Measurements from ENCODE around the gene FRMD4B.

Gene FRMD4B

GRCh38 chr3:69357196-69357595 is 28.7 kb downstream of the FRMD4B start:
- H3K27ac ChIP-seq (ENCODE audit: low read length) = no peak overlapping the region
- H3K36me3 ChIP-seq (ENCODE audit: insufficient read depth, low read depth, low read length) = no peaks in the 10 kb centered on the region
- no peaks in the 10 kb centered on the region for H3K4me1 ChIP-seq (ENCODE audit: insufficient read depth, low read length)
- no peak overlapping the region for H3K4me3 ChIP-seq (ENCODE audit: low read length)
- H3K9me3 ChIP-seq (ENCODE audit: insufficient read depth, low read depth, low read length) = no peaks in the 10 kb centered on the region
- H3K9ac ChIP-seq (ENCODE audit: low read depth, low read length) = no peak overlapping the region
- H3K27me3 ChIP-seq (ENCODE audit: insufficient read depth, low read length) = no peaks in the 10 kb centered on the region

GRCh38 chr3:69354948-69355347 is 30.9 kb downstream of the FRMD4B start:
- no peak overlapping the region for H3K27ac ChIP-seq (ENCODE audit: low read length)
- no peaks in the 10 kb centered on the region for H3K9me3 ChIP-seq (ENCODE audit: insufficient read depth, low read depth, low read length)
- no peaks in the 10 kb centered on the region for H3K4me1 ChIP-seq (ENCODE audit: insufficient read depth, low read length)
- no peak overlapping the region for H3K9ac ChIP-seq (ENCODE audit: low read depth, low read length)
- no peaks in the 10 kb centered on the region for H3K36me3 ChIP-seq (ENCODE audit: insufficient read depth, low read depth, low read length)
- no peak overlapping the region for H3K4me3 ChIP-seq (ENCODE audit: low read length)
- no peaks in the 10 kb centered on the region for H3K27me3 ChIP-seq (ENCODE audit: insufficient read depth, low read length)

GRCh38 chr3:69353503-69353902 is 32.4 kb downstream of the FRMD4B start:
- H3K4me1 ChIP-seq (ENCODE audit: insufficient read depth, low read length) = no peaks in the 10 kb centered on the region
- no peak overlapping the region for H3K27ac ChIP-seq (ENCODE audit: low read length)
- no peaks in the 10 kb centered on the region for H3K27me3 ChIP-seq (ENCODE audit: insufficient read depth, low read length)
- no peaks in the 10 kb centered on the region for H3K36me3 ChIP-seq (ENCODE audit: insufficient read depth, low read depth, low read length)
- no peak overlapping the region for H3K4me3 ChIP-seq (ENCODE audit: low read length)
- H3K9ac ChIP-seq (ENCODE audit: low read depth, low read length) = no peak overlapping the region
- no peaks in the 10 kb centered on the region for H3K9me3 ChIP-seq (ENCODE audit: insufficient read depth, low read depth, low read length)

DNA sequence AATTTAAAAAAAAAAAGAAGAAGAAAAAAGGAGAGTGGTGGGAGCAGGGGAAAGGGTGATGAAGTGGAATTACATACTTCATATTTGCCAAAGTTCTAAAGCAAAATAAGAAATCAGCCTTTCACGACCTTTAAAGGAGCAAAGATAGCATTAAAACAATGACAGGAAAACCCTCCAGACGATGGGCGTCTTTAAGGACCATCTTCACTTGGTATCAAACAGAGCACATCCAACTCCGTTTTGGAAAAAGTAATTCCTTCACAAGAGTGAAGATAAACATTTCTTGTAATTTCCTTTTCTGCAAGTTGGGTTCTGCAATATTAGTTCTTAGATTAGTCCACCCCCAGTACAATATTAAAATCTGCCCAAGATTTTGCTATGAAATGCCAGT is 32.8 kb downstream of the FRMD4B start:
- H3K9me3 ChIP-seq (ENCODE audit: insufficient read depth, low read depth, low read length) = no peaks in the 10 kb centered on the region
- no peaks in the 10 kb centered on the region for H3K36me3 ChIP-seq (ENCODE audit: insufficient read depth, low read depth, low read length)
- no peak overlapping the region for H3K27ac ChIP-seq (ENCODE audit: low read length)
- H3K27me3 ChIP-seq (ENCODE audit: insufficient read depth, low read length) = no peaks in the 10 kb centered on the region
- no peak overlapping the region for H3K4me3 ChIP-seq (ENCODE audit: low read length)
- H3K4me1 ChIP-seq (ENCODE audit: insufficient read depth, low read length) = no peaks in the 10 kb centered on the region
- no peak overlapping the region for H3K9ac ChIP-seq (ENCODE audit: low read depth, low read length)

- Histone ChIP-seq H3K4me3 (ENCODE audit: low read length) (no peak overlapping the region), H3K4me1 (ENCODE audit: insufficient read depth, low read length) (no peaks in the 10 kb centered on the region), H3K9me3 (ENCODE audit: insufficient read depth, low read depth, low read length) (no peaks in the 10 kb centered on the region), H3K27me3 (ENCODE audit: insufficient read depth, low read length) (no peaks in the 10 kb centered on the region), H3K36me3 (ENCODE audit: insufficient read depth, low read depth, low read length) (no peaks in the 10 kb centered on the region), H3K9ac (ENCODE audit: low read depth, low read length) (no peak overlapping the region), H3K27ac (ENCODE audit: low read length) (no peak overlapping the region)
Observed at GRCh38 chr3:69352305-69353087, 33.4 kb downstream of the FRMD4B start.

DNA sequence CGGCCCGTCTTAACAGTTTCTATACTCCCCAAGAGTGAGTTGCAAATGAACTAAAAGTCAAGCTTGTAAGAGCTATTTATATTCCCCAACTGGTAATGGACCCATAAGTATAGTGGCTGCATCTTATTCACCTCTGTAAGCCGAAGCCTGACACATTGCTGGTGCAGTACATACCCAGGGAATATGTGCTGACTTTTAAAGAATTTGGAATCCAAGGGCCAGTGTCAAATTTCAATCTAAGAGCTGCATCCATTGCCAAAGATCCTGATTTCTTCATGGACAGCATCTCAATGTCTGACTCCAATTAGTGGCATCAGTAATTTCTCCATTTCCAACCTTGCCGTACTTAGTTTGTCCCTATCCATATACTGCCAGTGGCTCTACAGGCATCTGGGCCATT is 42.0 kb downstream of the FRMD4B start:
- Histone ChIP-seq H3K4me1 (ENCODE audit: insufficient read depth, low read length) (no peaks in the 10 kb centered on the region), H3K4me3 (ENCODE audit: low read length) (no peak overlapping the region), H3K27me3 (ENCODE audit: insufficient read depth, low read length) (no peaks in the 10 kb centered on the region), H3K9ac (ENCODE audit: low read depth, low read length) (no peak overlapping the region), H3K27ac (ENCODE audit: low read length) (no peak overlapping the region), H3K36me3 (ENCODE audit: insufficient read depth, low read depth, low read length) (no peaks in the 10 kb centered on the region), H3K9me3 (ENCODE audit: insufficient read depth, low read depth, low read length) (peaks cover 14% of the 10 kb centered on the region; the same call in 1 of the 2 replicates)

GRCh38 chr3:69342074-69342473 is 43.8 kb downstream of the FRMD4B start:
- Histone ChIP-seq H3K9me3 (ENCODE audit: insufficient read depth, low read depth, low read length) (peaks cover 14% of the 10 kb centered on the region; the same call in 1 of the 2 replicates), H3K4me3 (ENCODE audit: low read length) (no peak overlapping the region), H3K36me3 (ENCODE audit: insufficient read depth, low read depth, low read length) (no peaks in the 10 kb centered on the region), H3K27ac (ENCODE audit: low read length) (no peak overlapping the region), H3K27me3 (ENCODE audit: insufficient read depth, low read length) (no peaks in the 10 kb centered on the region), H3K9ac (ENCODE audit: low read depth, low read length) (no peak overlapping the region), H3K4me1 (ENCODE audit: insufficient read depth, low read length) (no peaks in the 10 kb centered on the region)

DNA sequence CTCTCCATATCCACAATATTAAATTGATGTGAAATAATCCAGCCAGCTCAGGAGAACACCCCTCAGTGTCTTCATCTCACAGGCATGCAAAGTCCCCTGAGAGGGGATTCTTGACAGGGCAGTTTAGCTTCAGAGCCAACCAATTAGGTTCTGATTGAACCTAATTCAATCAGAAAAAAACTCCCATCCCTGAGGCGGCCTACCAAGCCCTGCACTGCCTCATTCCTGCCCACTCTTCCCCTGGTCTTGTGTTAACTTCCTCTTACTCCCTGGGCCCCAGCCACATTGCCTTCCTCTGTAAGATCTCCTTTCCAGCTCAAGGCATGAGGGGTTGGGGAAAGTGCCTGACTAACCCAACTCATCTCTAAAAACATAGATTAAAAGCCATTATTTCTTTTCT is 46.1 kb downstream of the FRMD4B start:
- peaks cover 11% of the 10 kb centered on the region; the same call in 1 of the 2 replicates for H3K9me3 ChIP-seq (ENCODE audit: insufficient read depth, low read depth, low read length)
- H3K4me1 ChIP-seq (ENCODE audit: insufficient read depth, low read length) = no peaks in the 10 kb centered on the region
- H3K9ac ChIP-seq (ENCODE audit: low read depth, low read length) = no peak overlapping the region
- H3K27ac ChIP-seq (ENCODE audit: low read length) = no peak overlapping the region
- H3K27me3 ChIP-seq (ENCODE audit: insufficient read depth, low read length) = no peaks in the 10 kb centered on the region
- no peak overlapping the region for H3K4me3 ChIP-seq (ENCODE audit: low read length)
- H3K36me3 ChIP-seq (ENCODE audit: insufficient read depth, low read depth, low read length) = no peaks in the 10 kb centered on the region

DNA sequence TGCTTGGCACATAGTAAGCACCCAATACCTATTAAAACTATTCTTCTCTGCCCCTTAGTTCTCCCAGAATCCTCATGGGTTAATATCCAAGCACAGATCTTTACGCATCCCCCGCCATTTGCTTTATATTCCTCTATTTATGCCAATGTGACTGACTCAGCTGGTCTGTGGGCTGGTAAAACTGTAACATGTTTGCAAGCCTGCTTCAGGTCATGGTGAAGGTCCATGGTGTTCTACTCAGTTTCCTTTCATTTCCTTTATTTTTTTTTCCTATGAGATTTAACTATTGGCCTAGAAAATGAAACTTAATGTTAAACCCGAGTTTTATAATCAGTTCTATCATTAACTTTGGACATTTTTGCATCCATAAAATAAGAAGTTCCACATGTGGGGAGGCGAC is 47.0 kb downstream of the FRMD4B start:
- Histone ChIP-seq H3K9ac (ENCODE audit: low read depth, low read length) (no peak overlapping the region), H3K36me3 (ENCODE audit: insufficient read depth, low read depth, low read length) (no peaks in the 10 kb centered on the region), H3K27ac (ENCODE audit: low read length) (no peak overlapping the region), H3K27me3 (ENCODE audit: insufficient read depth, low read length) (no peaks in the 10 kb centered on the region), H3K9me3 (ENCODE audit: insufficient read depth, low read depth, low read length) (peaks cover 3% of the 10 kb centered on the region; the same call in 1 of the 2 replicates), H3K4me3 (ENCODE audit: low read length) (no peak overlapping the region), H3K4me1 (ENCODE audit: insufficient read depth, low read length) (no peaks in the 10 kb centered on the region)

- no peak overlapping the region for H3K9ac ChIP-seq (ENCODE audit: low read depth, low read length)
- no peaks in the 10 kb centered on the region for H3K9me3 ChIP-seq (ENCODE audit: insufficient read depth, low read depth, low read length)
- no peaks in the 10 kb centered on the region for H3K27me3 ChIP-seq (ENCODE audit: insufficient read depth, low read length)
- no peaks in the 10 kb centered on the region for H3K36me3 ChIP-seq (ENCODE audit: insufficient read depth, low read depth, low read length)
- no peaks in the 10 kb centered on the region for H3K4me1 ChIP-seq (ENCODE audit: insufficient read depth, low read length)
- H3K4me3 ChIP-seq (ENCODE audit: low read length) = no peak overlapping the region
- no peak overlapping the region for H3K27ac ChIP-seq (ENCODE audit: low read length)
Observed at GRCh38 chr3:69332934-69333333, 53.0 kb downstream of the FRMD4B start.

DNA sequence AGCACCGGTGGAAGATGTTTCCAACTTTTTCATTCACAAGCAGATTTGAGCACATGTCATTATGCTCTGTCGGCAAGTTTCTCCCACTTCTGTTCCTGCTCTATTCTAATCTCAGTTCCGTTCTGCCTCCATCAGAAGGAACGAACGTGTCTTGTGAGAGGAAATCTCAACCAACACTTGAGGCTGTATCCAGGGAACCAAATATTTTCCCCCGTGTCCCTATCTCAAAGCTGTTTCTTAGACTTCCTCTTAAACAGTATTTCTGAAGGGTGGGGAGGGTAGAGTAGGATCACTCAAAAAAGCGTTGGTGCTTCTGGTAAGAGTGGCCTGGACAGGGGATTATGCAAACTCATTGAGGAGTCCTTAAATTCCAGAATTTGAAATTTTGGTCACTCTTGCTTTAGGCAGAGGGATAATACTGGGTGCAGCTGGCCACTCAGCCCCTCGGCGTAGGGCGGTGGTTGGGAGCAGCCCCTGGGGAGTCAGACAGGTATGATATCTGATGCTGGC is 54.9 kb downstream of the FRMD4B start:
- H3K9me3 ChIP-seq (ENCODE audit: insufficient read depth, low read depth, low read length) = no peaks in the 10 kb centered on the region
- H3K4me3 ChIP-seq (ENCODE audit: low read length) = no peak overlapping the region
- H3K9ac ChIP-seq (ENCODE audit: low read depth, low read length) = no peak overlapping the region
- H3K36me3 ChIP-seq (ENCODE audit: insufficient read depth, low read depth, low read length) = no peaks in the 10 kb centered on the region
- H3K4me1 ChIP-seq (ENCODE audit: insufficient read depth, low read length) = no peaks in the 10 kb centered on the region
- no peaks in the 10 kb centered on the region for H3K27me3 ChIP-seq (ENCODE audit: insufficient read depth, low read length)
- no peak overlapping the region for H3K27ac ChIP-seq (ENCODE audit: low read length)

GRCh38 chr3:69329892-69330291 is 56.0 kb downstream of the FRMD4B start:
- Histone ChIP-seq H3K36me3 (ENCODE audit: insufficient read depth, low read depth, low read length) (no peaks in the 10 kb centered on the region), H3K4me1 (ENCODE audit: insufficient read depth, low read length) (no peaks in the 10 kb centered on the region), H3K9ac (ENCODE audit: low read depth, low read length) (no peak overlapping the region), H3K27me3 (ENCODE audit: insufficient read depth, low read length) (no peaks in the 10 kb centered on the region), H3K9me3 (ENCODE audit: insufficient read depth, low read depth, low read length) (no peaks in the 10 kb centered on the region), H3K4me3 (ENCODE audit: low read length) (no peak overlapping the region), H3K27ac (ENCODE audit: low read length) (no peak overlapping the region)
